Measurements from ENCODE around the gene DALRD3. TPM values are rescaled to one million over a fixed set of nuclear protein-coding genes. Genes with fewer than 3 reads are reported as not detected.

DALRD3 gene
- polyA plus RNA-seq, 1 of the 3 experiments (the other 2 are of a cell fraction): 82.7 TPM

DNA sequence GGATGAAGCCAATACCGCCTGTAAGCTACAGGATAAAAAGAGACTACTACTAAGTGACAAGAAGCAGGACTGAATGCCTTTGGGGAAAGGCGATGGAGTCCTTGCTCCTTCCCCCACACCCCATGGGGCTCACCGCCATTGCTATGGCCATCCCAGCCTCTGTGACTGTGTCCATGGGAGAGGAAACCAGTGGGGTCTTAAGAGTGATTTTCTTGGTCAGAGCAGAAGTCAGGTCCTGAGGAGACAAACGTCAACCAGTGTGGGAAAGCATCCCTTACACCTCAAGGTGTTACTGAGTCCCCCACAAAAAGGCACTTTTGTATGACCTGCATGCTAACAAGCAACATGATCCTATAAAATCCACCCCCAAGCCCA, 9.9 kb upstream of the DALRD3 start:
- Histone ChIP-seq H3K27ac (ENCODE audit: low read depth in 2 of 2, low read length in 1 of 2) (peak overlapping the region in 1 of 2 experiments; percentile 82; a peak in 2 of 4 replicates), H3K27me3 (ENCODE audit: insufficient read depth) (no peaks in the 10 kb centered on the region), H3K9ac (peak overlapping the region; percentile 82), H4K20me1 (ENCODE audit: insufficient read depth) (no peaks in the 10 kb centered on the region), H3K4me3 (ENCODE audit: low read depth in 2 of 2, low read length in 1 of 2) (peak overlapping the region; percentile 83 to 87), H3K4me1 (ENCODE audit: control insufficient read depth in 1 of 2, insufficient read depth in 2 of 2, low read depth in 1 of 2, low read length in 1 of 2) (peaks cover 10 to 32% of the 10 kb centered on the region in 2 experiments; a peak in 3 of 4 replicates), H3K36me3 (replicated peaks in 1 of 2; ENCODE audit: control insufficient read depth in 1 of 2, insufficient read depth in 2 of 2, low read length in 1 of 2) (peaks cover 69% of the 10 kb centered on the region in 2 experiments), H2AFZ (ENCODE audit: low read depth) (no peak overlapping the region), H3K9me2 (no peaks in the 10 kb centered on the region), H3K9me3 (no peaks in the 10 kb centered on the region), H3K4me2 (peak overlapping the region; percentile 97), H3F3A (replicated peaks; ENCODE audit: insufficient read depth) (peaks cover 58% of the 10 kb centered on the region), H3K79me2 (ENCODE audit: insufficient read depth) (peaks cover 56% of the 10 kb centered on the region)
- ChIA-PET CTCF (interaction anchor here (1.1 to 1.5 kb wide), 5 partner anchors 9 to 40 kb away, joined by 3 to 8 read pairs (median 5); partner anchors contain the start of gene WDR6), POLR2A (interaction anchor here (1.8 to 2.3 kb wide), 3 partner anchors 8 to 65 kb away, joined by 14 to 18 read pairs (median 16); partner anchors contain the start of genes QRICH1 and WDR6)
- peak; percentile 4 for DNase-seq
- 75% methylated on average over 4 of the region's 4 CpGs for WGBS (ENCODE audit: low lambda C conversion rate)
- TF ChIP-seq TEAD4 (IDR thresholded peaks at IDR 0.05; ENCODE audit: borderline replicate concordance, insufficient read depth) (no peak), JUND (IDR thresholded peaks at IDR 0.05) (0 out of 2 replicates have a peak, but pooled peaks have one; percentile 7)

DNA sequence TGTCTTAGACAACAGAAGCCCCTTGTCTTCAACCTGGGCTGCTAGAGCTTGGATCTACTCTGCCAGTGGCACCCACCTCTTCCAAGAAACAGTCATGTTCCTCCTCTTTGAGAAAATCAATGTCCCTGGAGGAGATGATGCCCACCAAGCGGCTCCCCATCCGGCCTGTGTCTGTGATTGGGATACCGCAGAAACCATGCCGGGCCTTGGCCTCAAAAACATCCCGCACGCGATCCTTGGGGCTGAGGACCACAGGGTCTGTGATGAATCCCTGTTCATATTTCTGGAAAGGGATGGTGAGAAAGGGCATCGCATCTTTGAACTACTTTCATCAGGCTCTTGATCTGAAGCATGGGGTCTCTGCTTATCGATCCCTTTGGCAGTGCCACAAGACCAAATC, 9.3 kb upstream of the DALRD3 start:
- H3K9ac ChIP-seq: no peak overlapping the region
- 0 out of 4 replicates have a peak overlapping the region, but pooled peaks of 1 of the 2 experiments have one; percentile 9 for H3K27ac ChIP-seq (ENCODE audit: low read depth in 2 of 2, low read length in 1 of 2)
- no peak for DNase-seq
- ChIA-PET POLR2A (interaction anchor here (0.6 to 2.3 kb wide), 4 partner anchors 7 to 16 kb away, joined by 3 to 18 read pairs (median 3); partner anchors contain the start of gene DALRD3), CTCF (interaction anchor here (3.6 kb wide), 1 partner anchor 21 kb away, joined by 14 read pairs; the partner anchor contains the start of gene WDR6)
- H3K36me3 ChIP-seq (replicated peaks in 1 of 2; ENCODE audit: control insufficient read depth in 1 of 2, insufficient read depth in 2 of 2, low read length in 1 of 2): peaks cover 66 to 69% of the 10 kb centered on the region in 2 experiments
- H3K4me2 ChIP-seq: peak overlapping the region; percentile 97
- H3F3A ChIP-seq (replicated peaks; ENCODE audit: insufficient read depth): peaks cover 57% of the 10 kb centered on the region
- no peaks in the 10 kb centered on the region for H3K9me2 ChIP-seq
- H3K4me1 ChIP-seq (ENCODE audit: control insufficient read depth in 1 of 2, insufficient read depth in 2 of 2, low read depth in 1 of 2, low read length in 1 of 2): peaks cover 10 to 37% of the 10 kb centered on the region in 2 experiments; a peak in 3 of 4 replicates
- TF ChIP-seq EP300 (IDR thresholded peaks at IDR 0.05; ENCODE audit: borderline replicate concordance in 1 of 2, low read depth in 1 of 2, low read length in 1 of 2) (no peak), CHD2 (IDR thresholded peaks at IDR 0.05; ENCODE audit: low read length, partially characterized antibody) (peak; percentile 8), JUND (IDR thresholded peaks at IDR 0.05) (0 out of 2 replicates have a peak, but pooled peaks have one; percentile 12), RFX5 (IDR thresholded peaks at IDR 0.05; ENCODE audit: low read length) (no peak), NFIC (IDR thresholded peaks at IDR 0.05; ENCODE audit: borderline replicate concordance) (no peak)
- TF ChIP-seq, protein P1, sequence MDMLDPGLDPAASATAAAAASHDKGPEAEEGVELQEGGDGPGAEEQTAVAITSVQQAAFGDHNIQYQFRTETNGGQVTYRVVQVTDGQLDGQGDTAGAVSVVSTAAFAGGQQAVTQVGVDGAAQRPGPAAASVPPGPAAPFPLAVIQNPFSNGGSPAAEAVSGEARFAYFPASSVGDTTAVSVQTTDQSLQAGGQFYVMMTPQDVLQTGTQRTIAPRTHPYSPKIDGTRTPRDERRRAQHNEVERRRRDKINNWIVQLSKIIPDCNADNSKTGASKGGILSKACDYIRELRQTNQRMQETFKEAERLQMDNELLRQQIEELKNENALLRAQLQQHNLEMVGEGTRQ (IDR thresholded peaks at IDR 0.05; ENCODE audit: borderline replicate concordance, low read depth, low read length): no peak
- H3K79me2 ChIP-seq (ENCODE audit: insufficient read depth): peaks cover 62% of the 10 kb centered on the region
- no peak overlapping the region for H2AFZ ChIP-seq (ENCODE audit: low read depth)
- no peaks in the 10 kb centered on the region for H3K27me3 ChIP-seq (ENCODE audit: insufficient read depth)
- peak overlapping the region in 1 of 2 experiments; percentile 87; a peak in 1 of 4 replicates for H3K4me3 ChIP-seq (ENCODE audit: low read depth in 2 of 2, low read length in 1 of 2)
- WGBS (ENCODE audit: low lambda C conversion rate): 100% methylated on average over 5 of the region's 9 CpGs
- H3K9me3 ChIP-seq: no peaks in the 10 kb centered on the region
- H4K20me1 ChIP-seq (ENCODE audit: insufficient read depth): no peaks in the 10 kb centered on the region

DNA sequence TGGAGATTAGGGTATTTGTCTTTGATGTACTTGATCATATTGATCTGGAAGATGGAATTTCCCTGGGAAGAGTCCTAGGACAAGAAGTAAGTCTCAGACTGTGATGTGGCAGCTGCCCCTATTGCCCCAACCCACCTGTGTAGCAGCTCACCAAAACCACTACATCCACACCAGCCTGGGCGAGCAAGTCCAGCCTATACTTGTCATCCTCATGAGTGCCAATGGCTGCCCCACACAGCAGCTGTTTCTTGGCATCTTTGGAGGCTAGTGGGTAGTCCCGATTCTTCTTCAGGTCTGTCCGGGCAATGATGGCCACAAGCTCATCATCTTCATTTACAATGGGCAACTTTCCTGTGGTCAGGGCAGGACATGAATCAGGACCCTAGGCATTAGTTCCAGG, 8.2 kb upstream of the DALRD3 start:
- H3K27me3 ChIP-seq (ENCODE audit: insufficient read depth): no peaks in the 10 kb centered on the region
- CTCF ChIA-PET: interaction anchor here (0.8 to 3.6 kb wide), 3 partner anchors 13 to 422 kb away, joined by 3 to 14 read pairs (median 7); partner anchors contain the start of gene WDR6
- DNase-seq: no peak
- H4K20me1 ChIP-seq (ENCODE audit: insufficient read depth): no peaks in the 10 kb centered on the region
- H3K9ac ChIP-seq: no peak overlapping the region
- H3K27ac ChIP-seq (ENCODE audit: low read depth in 2 of 2, low read length in 1 of 2): no peak overlapping the region
- H2AFZ ChIP-seq (ENCODE audit: low read depth): no peak overlapping the region
- H3K9me2 ChIP-seq: no peaks in the 10 kb centered on the region
- H3K36me3 ChIP-seq (replicated peaks in 1 of 2; ENCODE audit: control insufficient read depth in 1 of 2, insufficient read depth in 2 of 2, low read length in 1 of 2): peaks cover 55 to 64% of the 10 kb centered on the region in 2 experiments
- TF ChIP-seq TAF1 (IDR thresholded peaks at IDR 0.05; ENCODE audit: borderline replicate concordance, low read depth, low read length): no peak
- no peak for TF ChIP-seq MXI1 (IDR thresholded peaks at IDR 0.05; ENCODE audit: low read depth, low read length)
- no peak for TF ChIP-seq NRF1 (IDR thresholded peaks at IDR 0.05; ENCODE audit: low read depth, low read length)
- no peak for TF ChIP-seq SIN3A (IDR thresholded peaks at IDR 0.05; ENCODE audit: borderline replicate concordance, low read depth, low read length)
- TF ChIP-seq, protein P2, sequence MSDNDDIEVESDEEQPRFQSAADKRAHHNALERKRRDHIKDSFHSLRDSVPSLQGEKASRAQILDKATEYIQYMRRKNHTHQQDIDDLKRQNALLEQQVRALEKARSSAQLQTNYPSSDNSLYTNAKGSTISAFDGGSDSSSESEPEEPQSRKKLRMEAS (IDR thresholded peaks at IDR 0.05; ENCODE audit: low read depth): no peak
- no peak for TF ChIP-seq TCF12 (IDR thresholded peaks at IDR 0.05)
- no peak for TF ChIP-seq TEAD4 (IDR thresholded peaks at IDR 0.05; ENCODE audit: borderline replicate concordance, insufficient read depth)
- no peak for TF ChIP-seq EP300 (IDR thresholded peaks at IDR 0.05; ENCODE audit: borderline replicate concordance in 1 of 2, low read depth in 1 of 2, low read length in 1 of 2)
- TF ChIP-seq, protein P3, sequence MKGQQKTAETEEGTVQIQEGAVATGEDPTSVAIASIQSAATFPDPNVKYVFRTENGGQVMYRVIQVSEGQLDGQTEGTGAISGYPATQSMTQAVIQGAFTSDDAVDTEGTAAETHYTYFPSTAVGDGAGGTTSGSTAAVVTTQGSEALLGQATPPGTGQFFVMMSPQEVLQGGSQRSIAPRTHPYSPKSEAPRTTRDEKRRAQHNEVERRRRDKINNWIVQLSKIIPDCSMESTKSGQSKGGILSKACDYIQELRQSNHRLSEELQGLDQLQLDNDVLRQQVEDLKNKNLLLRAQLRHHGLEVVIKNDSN (IDR thresholded peaks at IDR 0.05; ENCODE audit: borderline replicate concordance, low read depth): no peak
- peaks cover 69% of the 10 kb centered on the region for H3K79me2 ChIP-seq (ENCODE audit: insufficient read depth)
- POLR2A ChIA-PET: interaction anchor here (1.3 to 1.9 kb wide), 4 partner anchors 8 to 67 kb away, joined by 3 to 9 read pairs (median 4); partner anchors contain the start of genes DALRD3, QRICH1 and WDR6
- H3K4me2 ChIP-seq: no peak overlapping the region
- WGBS (ENCODE audit: low lambda C conversion rate): 100% methylated on average over 3 of the region's 3 CpGs
- H3F3A ChIP-seq (replicated peaks; ENCODE audit: insufficient read depth): peaks cover 49% of the 10 kb centered on the region
- H3K4me3 ChIP-seq (ENCODE audit: low read depth in 2 of 2, low read length in 1 of 2): no peak overlapping the region
- H3K4me1 ChIP-seq (ENCODE audit: control insufficient read depth in 1 of 2, insufficient read depth in 2 of 2, low read depth in 1 of 2, low read length in 1 of 2): peaks cover 10 to 41% of the 10 kb centered on the region in 2 experiments; a peak in 3 of 4 replicates
- H3K9me3 ChIP-seq: no peaks in the 10 kb centered on the region

Measured in SK-N-SH (cell line).